ENCODE results near the gene NUF2. TPM values are rescaled to one million over a fixed set of nuclear protein-coding genes. Genes with fewer than 3 reads are reported as not detected.

Gene NUF2
- total RNA-seq, 1 experiment from 2014 or later, result 33.1 TPM

GRCh38 chr1:163372576-163372975, 50.8 kb downstream of the NUF2 start:
- Mint-ChIP-seq H3K9me3 (ENCODE audit: low read depth, unreplicated experiment) (no peaks in the 10 kb centered on the region), H3K36me3 (ENCODE audit: insufficient read depth, unreplicated experiment) (no peaks in the 10 kb centered on the region), H3K4me3 (ENCODE audit: low read depth, unreplicated experiment) (no peak overlapping the region), H3K27me3 (ENCODE audit: unreplicated experiment) (peaks cover 27% of the 10 kb centered on the region), H3K27ac (ENCODE audit: unreplicated experiment) (no peak overlapping the region), H3K4me1 (ENCODE audit: low read depth, unreplicated experiment) (no peaks in the 10 kb centered on the region)
- BruUV-seq (replicated peaks), result no TSS peak
- CTCF ChIA-PET, result no interaction called here
- no peak for DNase-seq
- intact Hi-C loops (cut with micrococcal nuclease; ENCODE audit: unreplicated experiment), result no loop called here
- no peak for TF ChIP-seq CTCF (IDR thresholded peaks at IDR 0.05; ENCODE audit: unreplicated experiment)

GRCh38 chr1:163378554-163378953, 56.8 kb downstream of the NUF2 start:
- TF ChIP-seq CTCF (IDR thresholded peaks at IDR 0.05; ENCODE audit: unreplicated experiment), result no peak
- Mint-ChIP-seq H3K4me1 (ENCODE audit: low read depth, unreplicated experiment) (peaks cover 6% of the 10 kb centered on the region), H3K27me3 (ENCODE audit: unreplicated experiment) (peaks cover 27% of the 10 kb centered on the region), H3K4me3 (ENCODE audit: low read depth, unreplicated experiment) (no peak overlapping the region), H3K27ac (ENCODE audit: unreplicated experiment) (no peak overlapping the region), H3K36me3 (ENCODE audit: insufficient read depth, unreplicated experiment) (no peaks in the 10 kb centered on the region), H3K9me3 (ENCODE audit: low read depth, unreplicated experiment) (no peaks in the 10 kb centered on the region)
- intact Hi-C loops (cut with micrococcal nuclease; ENCODE audit: unreplicated experiment), result no loop called here
- CTCF ChIA-PET, result no interaction called here
- DNase-seq, result no peak
- no TSS peak for BruUV-seq (replicated peaks)

GRCh38 chr1:163379801-163380200, 58.0 kb downstream of the NUF2 start:
- BruUV-seq (replicated peaks), result no TSS peak
- Mint-ChIP-seq H3K36me3 (ENCODE audit: insufficient read depth, unreplicated experiment) (no peaks in the 10 kb centered on the region), H3K27ac (ENCODE audit: unreplicated experiment) (no peak overlapping the region), H3K9me3 (ENCODE audit: low read depth, unreplicated experiment) (no peaks in the 10 kb centered on the region), H3K27me3 (ENCODE audit: unreplicated experiment) (peaks cover 14% of the 10 kb centered on the region), H3K4me1 (ENCODE audit: low read depth, unreplicated experiment) (peaks cover 6% of the 10 kb centered on the region), H3K4me3 (ENCODE audit: low read depth, unreplicated experiment) (no peak overlapping the region)
- CTCF ChIA-PET, result interaction anchor here (0.7 kb wide), 1 partner anchor 25 kb away, joined by 3 read pairs; no protein-coding TSS in a partner anchor
- no peak for DNase-seq
- intact Hi-C loops (cut with micrococcal nuclease; ENCODE audit: unreplicated experiment), result no loop called here
- TF ChIP-seq CTCF (IDR thresholded peaks at IDR 0.05; ENCODE audit: unreplicated experiment), result no peak

GRCh38 chr1:163381487-163382184, 59.9 kb downstream of the NUF2 start:
- H3K4me1 Mint-ChIP-seq (ENCODE audit: low read depth, unreplicated experiment), result peaks cover 6% of the 10 kb centered on the region
- CTCF ChIA-PET, result no interaction called here
- H3K9me3 Mint-ChIP-seq (ENCODE audit: low read depth, unreplicated experiment), result no peaks in the 10 kb centered on the region
- TF ChIP-seq CTCF (IDR thresholded peaks at IDR 0.05; ENCODE audit: unreplicated experiment), result no peak
- intact Hi-C loops (cut with micrococcal nuclease; ENCODE audit: unreplicated experiment), result no loop called here
- DNase-seq, result no peak
- H3K27me3 Mint-ChIP-seq (ENCODE audit: unreplicated experiment), result no peaks in the 10 kb centered on the region
- no TSS peak for BruUV-seq (replicated peaks)
- H3K4me3 Mint-ChIP-seq (ENCODE audit: low read depth, unreplicated experiment), result no peak overlapping the region
- H3K27ac Mint-ChIP-seq (ENCODE audit: unreplicated experiment), result no peak overlapping the region
- no peaks in the 10 kb centered on the region for H3K36me3 Mint-ChIP-seq (ENCODE audit: insufficient read depth, unreplicated experiment)

All from Calu3 (cell line).